ENCODE data around the gene ARHGAP22.

- TF ChIP-seq CTCF (IDR thresholded peaks at IDR 0.05) (no peak), POLR2A (IDR thresholded peaks at IDR 0.05) (no peak)
Measured at GRCh38 chr10:48462482-48463020, 142.3 kb downstream of the ARHGAP22 start.

All from heart left ventricle (tissue), 13 donors.